Uterus (tissue), 2 donors: Measurements from ENCODE around the gene C1orf50.

Experiments
- POLR2A ChIP-seq, 2 donors: fragments of 450-650 bp; IDR thresholded peaks; one replicate each; pipeline ENCODE4 v1.6.1; 2016; ENCODE audit warnings: antibody characterized with exemption in 2 of 2, mild to moderate bottlenecking in 1 of 2, moderate library complexity in 1 of 2
- TF ChIP-seq, protein P1 (sequence below), 4 experiments: fragments of 200-600 bp in 2 of 4; fragments of 450-650 bp in 2 of 4; sonication (generic) in 2 of 4; IDR thresholded peaks; one replicate each; pipeline ENCODE4 v1.5.1; 2016 to 2019; ENCODE audit warnings: antibody characterized with exemption in 4 of 4, mild to moderate bottlenecking in 2 of 4, moderate library complexity in 1 of 4

DNA sequence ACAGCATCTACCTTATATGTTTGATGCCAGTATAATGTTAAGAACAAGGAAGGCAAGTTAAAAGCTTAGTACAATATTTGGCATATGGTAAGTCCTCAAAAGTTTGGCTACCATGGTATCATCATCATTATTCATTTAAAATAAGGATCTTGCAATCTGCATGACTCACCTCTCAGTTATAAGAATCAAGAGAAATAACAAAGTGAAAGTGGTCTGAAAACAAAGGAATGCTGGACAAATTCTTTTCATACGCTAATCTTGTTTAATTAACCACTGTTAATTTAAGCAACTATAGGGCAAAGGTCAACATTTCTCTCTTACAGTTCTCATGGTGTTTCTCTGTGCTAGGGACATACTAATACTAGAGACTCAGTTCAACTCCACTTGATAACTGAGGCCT, 14.0 kb upstream of the C1orf50 start:
- TF ChIP-seq, protein P1, sequence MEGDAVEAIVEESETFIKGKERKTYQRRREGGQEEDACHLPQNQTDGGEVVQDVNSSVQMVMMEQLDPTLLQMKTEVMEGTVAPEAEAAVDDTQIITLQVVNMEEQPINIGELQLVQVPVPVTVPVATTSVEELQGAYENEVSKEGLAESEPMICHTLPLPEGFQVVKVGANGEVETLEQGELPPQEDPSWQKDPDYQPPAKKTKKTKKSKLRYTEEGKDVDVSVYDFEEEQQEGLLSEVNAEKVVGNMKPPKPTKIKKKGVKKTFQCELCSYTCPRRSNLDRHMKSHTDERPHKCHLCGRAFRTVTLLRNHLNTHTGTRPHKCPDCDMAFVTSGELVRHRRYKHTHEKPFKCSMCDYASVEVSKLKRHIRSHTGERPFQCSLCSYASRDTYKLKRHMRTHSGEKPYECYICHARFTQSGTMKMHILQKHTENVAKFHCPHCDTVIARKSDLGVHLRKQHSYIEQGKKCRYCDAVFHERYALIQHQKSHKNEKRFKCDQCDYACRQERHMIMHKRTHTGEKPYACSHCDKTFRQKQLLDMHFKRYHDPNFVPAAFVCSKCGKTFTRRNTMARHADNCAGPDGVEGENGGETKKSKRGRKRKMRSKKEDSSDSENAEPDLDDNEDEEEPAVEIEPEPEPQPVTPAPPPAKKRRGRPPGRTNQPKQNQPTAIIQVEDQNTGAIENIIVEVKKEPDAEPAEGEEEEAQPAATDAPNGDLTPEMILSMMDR (IDR thresholded peaks at IDR 0.05): no peak
- no peak for TF ChIP-seq POLR2A (IDR thresholded peaks at IDR 0.05)
